ENCODE results near the gene TSC22D3.
"Not testable (repeated sequence)": the region's sequence is repeated elsewhere in the genome, so short reads cannot be mapped to it uniquely, and the experiment has no call there.

Gene TSC22D3

GRCh38 chrX:107686792-107687191, 88.8 kb downstream of the TSC22D3 start:
- Mint-ChIP-seq H3K4me1 (peaks cover 49% of the 10 kb centered on the region), H3K27me3 (no peaks in the 10 kb centered on the region), H3K27ac (peak overlapping the region in 1 of 2 donors; percentile 19), H3K9me3 (no peaks in the 10 kb centered on the region), H3K4me3 (peak overlapping the region in 1 of 2 donors; percentile 45)
- ATAC-seq (no peak), DNase-seq (no peak)

- DNase-seq (no peak), ATAC-seq (no peak)
- Mint-ChIP-seq H3K27me3 (no peaks in the 10 kb centered on the region), H3K4me1 (peaks cover 50% of the 10 kb centered on the region), H3K4me3 (peak overlapping the region; percentile 19 to 45), H3K9me3 (no peaks in the 10 kb centered on the region), H3K27ac (peak overlapping the region in 1 of 2 donors; percentile 36)
Observed at GRCh38 chrX:107686026-107686425, 89.6 kb downstream of the TSC22D3 start.

GRCh38 chrX:107685586-107685985, 90.0 kb downstream of the TSC22D3 start:
- H3K4me1 Mint-ChIP-seq = peaks cover 50% of the 10 kb centered on the region
- ATAC-seq, DNase-seq, H3K27me3 Mint-ChIP-seq, H3K9me3 Mint-ChIP-seq, H3K4me3 Mint-ChIP-seq, H3K27ac Mint-ChIP-seq: not testable (repeated sequence)

- Mint-ChIP-seq H3K4me1 (peaks cover 56% of the 10 kb centered on the region), H3K4me3 (no peak overlapping the region), H3K27ac (no peak overlapping the region), H3K9me3 (no peaks in the 10 kb centered on the region), H3K27me3 (no peaks in the 10 kb centered on the region)
- DNase-seq (peak in 1 of 2 donors; percentile 11), ATAC-seq (peak; percentile 76)
Observed at GRCh38 chrX:107684956-107685385, 90.6 kb downstream of the TSC22D3 start.

GRCh38 chrX:107683931-107684330, 91.7 kb downstream of the TSC22D3 start:
- H3K4me1 Mint-ChIP-seq = peaks cover 67% of the 10 kb centered on the region
- peak overlapping the region in 1 of 2 donors; percentile 43 for H3K27ac Mint-ChIP-seq
- ATAC-seq = no peak
- H3K27me3 Mint-ChIP-seq = no peaks in the 10 kb centered on the region
- DNase-seq = no peak
- no peak overlapping the region for H3K4me3 Mint-ChIP-seq
- H3K9me3 Mint-ChIP-seq = no peaks in the 10 kb centered on the region

GRCh38 chrX:107683124-107683895, 92.3 kb downstream of the TSC22D3 start:
- Mint-ChIP-seq H3K27ac (no peak overlapping the region), H3K4me3 (no peak overlapping the region), H3K4me1 (peaks cover 73% of the 10 kb centered on the region), H3K9me3 (no peaks in the 10 kb centered on the region), H3K27me3 (no peaks in the 10 kb centered on the region)
- ATAC-seq (no peak), DNase-seq (no peak)

- H3K27ac Mint-ChIP-seq = no peak overlapping the region
- H3K4me1 Mint-ChIP-seq = peaks cover 80% of the 10 kb centered on the region
- ATAC-seq (no peak), DNase-seq (no peak)
- H3K9me3 Mint-ChIP-seq = no peaks in the 10 kb centered on the region
- H3K27me3 Mint-ChIP-seq = no peaks in the 10 kb centered on the region
- H3K4me3 Mint-ChIP-seq = no peak overlapping the region
Observed at GRCh38 chrX:107682256-107682655, 93.3 kb downstream of the TSC22D3 start.

- H3K4me1 Mint-ChIP-seq = peaks cover 73% of the 10 kb centered on the region
- DNase-seq (peak; percentile 27 to 43), ATAC-seq (peak; percentile 36)
- H3K4me3 Mint-ChIP-seq = peak overlapping the region in 1 of 2 donors; percentile 64
- H3K27me3 Mint-ChIP-seq = no peaks in the 10 kb centered on the region
- H3K27ac Mint-ChIP-seq = peak overlapping the region in 1 of 2 donors; percentile 19
- H3K9me3 Mint-ChIP-seq = no peaks in the 10 kb centered on the region
Observed at GRCh38 chrX:107678957-107679740, 96.4 kb downstream of the TSC22D3 start.

- peak overlapping the region in 1 of 2 donors; percentile 91 for H3K27ac Mint-ChIP-seq
- no peaks in the 10 kb centered on the region for H3K9me3 Mint-ChIP-seq
- ATAC-seq (no peak), DNase-seq (no peak)
- peaks cover 72% of the 10 kb centered on the region for H3K4me1 Mint-ChIP-seq
- H3K27me3 Mint-ChIP-seq = no peaks in the 10 kb centered on the region
- H3K4me3 Mint-ChIP-seq = peak overlapping the region; percentile 40 to 92
Observed at GRCh38 chrX:107677909-107678308, 97.7 kb downstream of the TSC22D3 start.

- Mint-ChIP-seq H3K4me3 (peak overlapping the region; percentile 75 to 92), H3K9me3 (no peaks in the 10 kb centered on the region), H3K27ac (peak overlapping the region; percentile 97 to 98), H3K27me3 (no peaks in the 10 kb centered on the region), H3K4me1 (peaks cover 70% of the 10 kb centered on the region)
- ATAC-seq (no peak), DNase-seq (no peak)
Observed at GRCh38 chrX:107677501-107677901, 98.1 kb downstream of the TSC22D3 start.

- peak; percentile 16 for ATAC-seq
- H3K4me1 Mint-ChIP-seq = peaks cover 65% of the 10 kb centered on the region
- peak; percentile 41 to 48 for DNase-seq
- H3K27me3 Mint-ChIP-seq = no peaks in the 10 kb centered on the region
- H3K27ac Mint-ChIP-seq = peak overlapping the region; percentile 97 to 98
- H3K9me3 Mint-ChIP-seq = no peaks in the 10 kb centered on the region
- peak overlapping the region; percentile 75 to 92 for H3K4me3 Mint-ChIP-seq
Observed at GRCh38 chrX:107676559-107677378, 98.8 kb downstream of the TSC22D3 start.

GRCh38 chrX:107675823-107676555, 99.6 kb downstream of the TSC22D3 start:
- Mint-ChIP-seq H3K27me3 (no peaks in the 10 kb centered on the region), H3K27ac (peak overlapping the region; percentile 97 to 98)
- DNase-seq = peak; percentile 7 to 20

GRCh38 chrX:107675365-107675654, 100.3 kb downstream of the TSC22D3 start:
- no peaks in the 10 kb centered on the region for H3K9me3 Mint-ChIP-seq
- DNase-seq = no peak
- ATAC-seq = no peak
- no peaks in the 10 kb centered on the region for H3K27me3 Mint-ChIP-seq
- peaks cover 68% of the 10 kb centered on the region for H3K4me1 Mint-ChIP-seq
- H3K4me3 Mint-ChIP-seq = peak overlapping the region; percentile 75 to 92
- H3K27ac Mint-ChIP-seq = peak overlapping the region; percentile 68 to 98

More at GRCh38 chrX:107675823-107676555, 99.6 kb downstream of the TSC22D3 start:
- Mint-ChIP-seq H3K9me3 (no peaks in the 10 kb centered on the region), H3K4me1 (peaks cover 71% of the 10 kb centered on the region), H3K4me3 (peak overlapping the region; percentile 75 to 92)
- no peak for ATAC-seq

GRCh38 chrX:107674480-107675364, 100.9 kb downstream of the TSC22D3 start:
- H3K4me3 Mint-ChIP-seq = peak overlapping the region; percentile 75 to 92
- no peaks in the 10 kb centered on the region for H3K9me3 Mint-ChIP-seq
- no peaks in the 10 kb centered on the region for H3K27me3 Mint-ChIP-seq
- DNase-seq (peak; percentile 48 to 49), ATAC-seq (peak; percentile 41)
- H3K4me1 Mint-ChIP-seq = peaks cover 64% of the 10 kb centered on the region
- peak overlapping the region; percentile 68 to 98 for H3K27ac Mint-ChIP-seq
